ENCODE data around the gene NAV2. TPM values are rescaled to one million over a fixed set of nuclear protein-coding genes. Genes with fewer than 3 reads are reported as not detected.

The NAV2 gene
- total RNA-seq, 1 experiment from 2014 or later, result 63.5 TPM

DNA sequence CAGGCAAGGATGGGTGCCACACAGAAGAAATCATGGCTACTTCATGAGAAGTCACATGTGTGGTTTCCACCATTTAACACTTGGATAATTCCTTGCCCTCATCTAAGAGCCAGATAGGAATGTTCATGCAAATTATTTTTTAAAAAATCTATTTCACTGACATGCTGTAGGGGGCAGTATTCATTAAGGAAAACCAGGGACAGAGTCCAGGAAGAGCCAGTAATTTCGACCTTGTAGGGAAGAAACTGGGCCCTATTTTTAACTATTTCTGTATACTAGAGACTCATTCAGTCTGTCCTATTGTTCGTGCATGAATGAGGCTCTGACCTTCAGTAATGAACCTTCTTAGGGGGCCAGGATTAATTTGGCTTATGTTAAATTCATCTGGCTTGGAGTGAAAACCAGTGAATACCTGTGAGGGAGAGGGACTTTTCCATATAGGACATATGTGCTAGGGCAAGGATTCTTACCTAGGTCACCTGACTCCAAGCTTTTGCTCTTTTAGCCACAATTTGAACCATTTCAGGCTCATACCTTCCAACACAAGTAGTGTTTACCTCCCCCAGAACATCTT is 192.7 kb downstream of the NAV2 start:
- H3K27me3 Mint-ChIP-seq (ENCODE audit: insufficient read depth, unreplicated experiment), result no peaks in the 10 kb centered on the region
- H3K36me3 Mint-ChIP-seq (ENCODE audit: insufficient read depth, unreplicated experiment), result no peaks in the 10 kb centered on the region
- Histone ChIP-seq H3K4me3 (ENCODE audit: low read depth, low read length) (no peak overlapping the region), H3K27me3 (replicated peaks; ENCODE audit: control insufficient read depth, insufficient read depth, low read length) (no peaks in the 10 kb centered on the region), H3K9me3 (no peaks in the 10 kb centered on the region), H3K36me3 (ENCODE audit: control insufficient read depth, insufficient read depth, low read length) (no peaks in the 10 kb centered on the region), H3K4me1 (peaks cover 13% of the 10 kb centered on the region; the same call in 1 of the 2 replicates)
- peak in 1 of 2 experiments; percentile 56 for DNase-seq
- no TSS peak for BruUV-seq (replicated peaks)
- H3K4me3 Mint-ChIP-seq (ENCODE audit: unreplicated experiment), result no peak overlapping the region
- peaks cover 22% of the 10 kb centered on the region for H3K4me1 Mint-ChIP-seq (ENCODE audit: low read depth, unreplicated experiment)
- no peak overlapping the region for H3K27ac Mint-ChIP-seq (ENCODE audit: unreplicated experiment)
- no peaks in the 10 kb centered on the region for H3K9me3 Mint-ChIP-seq (ENCODE audit: unreplicated experiment)
- TF ChIP-seq, protein P1, sequence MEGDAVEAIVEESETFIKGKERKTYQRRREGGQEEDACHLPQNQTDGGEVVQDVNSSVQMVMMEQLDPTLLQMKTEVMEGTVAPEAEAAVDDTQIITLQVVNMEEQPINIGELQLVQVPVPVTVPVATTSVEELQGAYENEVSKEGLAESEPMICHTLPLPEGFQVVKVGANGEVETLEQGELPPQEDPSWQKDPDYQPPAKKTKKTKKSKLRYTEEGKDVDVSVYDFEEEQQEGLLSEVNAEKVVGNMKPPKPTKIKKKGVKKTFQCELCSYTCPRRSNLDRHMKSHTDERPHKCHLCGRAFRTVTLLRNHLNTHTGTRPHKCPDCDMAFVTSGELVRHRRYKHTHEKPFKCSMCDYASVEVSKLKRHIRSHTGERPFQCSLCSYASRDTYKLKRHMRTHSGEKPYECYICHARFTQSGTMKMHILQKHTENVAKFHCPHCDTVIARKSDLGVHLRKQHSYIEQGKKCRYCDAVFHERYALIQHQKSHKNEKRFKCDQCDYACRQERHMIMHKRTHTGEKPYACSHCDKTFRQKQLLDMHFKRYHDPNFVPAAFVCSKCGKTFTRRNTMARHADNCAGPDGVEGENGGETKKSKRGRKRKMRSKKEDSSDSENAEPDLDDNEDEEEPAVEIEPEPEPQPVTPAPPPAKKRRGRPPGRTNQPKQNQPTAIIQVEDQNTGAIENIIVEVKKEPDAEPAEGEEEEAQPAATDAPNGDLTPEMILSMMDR (IDR thresholded peaks at IDR 0.05; ENCODE audit: insufficient read depth in 1 of 2, low read depth in 1 of 2, low read length in 1 of 2, severe bottlenecking in 1 of 2, unreplicated experiment in 1 of 2), result peak; percentile 55 to 63
- intact Hi-C loops (cut with micrococcal nuclease; ENCODE audit: unreplicated experiment), result loop anchor here (1.0 to 10.0 kb wide), 7 partner anchors 33 to 831 kb away; no protein-coding TSS in a partner anchor
- CTCF ChIA-PET, result interaction anchor here (1.2 kb wide), 1 partner anchor 18 kb away, joined by 7 read pairs; no protein-coding TSS in a partner anchor
- POLR2A ChIA-PET, result no interaction called here

DNA sequence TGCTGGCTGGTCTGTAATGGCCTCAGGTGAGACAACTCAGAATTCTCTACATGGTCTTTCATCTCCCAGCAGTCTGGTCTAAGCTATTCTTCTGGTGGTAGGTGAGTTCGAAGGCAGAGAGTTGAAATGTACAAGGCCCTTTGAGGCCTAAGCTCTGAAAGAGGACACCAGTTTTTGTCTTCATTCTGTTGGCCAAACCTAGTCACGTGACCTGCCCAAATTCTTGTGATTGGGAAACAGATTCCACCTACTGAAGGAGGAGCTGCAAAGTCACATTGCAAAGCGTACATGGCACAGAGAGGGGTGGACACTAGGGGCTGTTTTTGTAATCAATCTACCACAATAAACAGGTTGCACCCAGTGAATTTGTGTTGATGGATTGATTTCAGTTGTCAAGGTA is 193.5 kb downstream of the NAV2 start:
- Histone ChIP-seq H3K4me1 (peaks cover 15% of the 10 kb centered on the region), H3K27me3 (replicated peaks; ENCODE audit: control insufficient read depth, insufficient read depth, low read length) (no peaks in the 10 kb centered on the region), H3K36me3 (ENCODE audit: control insufficient read depth, insufficient read depth, low read length) (no peaks in the 10 kb centered on the region), H3K4me3 (ENCODE audit: low read depth, low read length) (no peak overlapping the region), H3K9me3 (no peaks in the 10 kb centered on the region)
- no peaks in the 10 kb centered on the region for H3K36me3 Mint-ChIP-seq (ENCODE audit: insufficient read depth, unreplicated experiment)
- H3K27me3 Mint-ChIP-seq (ENCODE audit: insufficient read depth, unreplicated experiment), result no peaks in the 10 kb centered on the region
- POLR2A ChIA-PET, result no interaction called here
- H3K9me3 Mint-ChIP-seq (ENCODE audit: unreplicated experiment), result no peaks in the 10 kb centered on the region
- no TSS peak for BruUV-seq (replicated peaks)
- H3K4me3 Mint-ChIP-seq (ENCODE audit: unreplicated experiment), result no peak overlapping the region
- DNase-seq, result peak in 1 of 2 experiments; percentile 30
- no peak overlapping the region for H3K27ac Mint-ChIP-seq (ENCODE audit: unreplicated experiment)
- H3K4me1 Mint-ChIP-seq (ENCODE audit: low read depth, unreplicated experiment), result peaks cover 28% of the 10 kb centered on the region
- intact Hi-C loops (cut with micrococcal nuclease; ENCODE audit: unreplicated experiment), result loop anchor here (10.0 kb wide), 1 partner anchor 831 kb away; no protein-coding TSS in a partner anchor
- CTCF ChIA-PET, result interaction anchor here (0.6 to 1.2 kb wide), 7 partner anchors 18 to 304 kb away, joined by 3 to 7 read pairs (median 4); no protein-coding TSS in a partner anchor
- TF ChIP-seq, protein P1 (IDR thresholded peaks at IDR 0.05; ENCODE audit: insufficient read depth in 1 of 2, low read depth in 1 of 2, low read length in 1 of 2, severe bottlenecking in 1 of 2, unreplicated experiment in 1 of 2), result no peak

DNA sequence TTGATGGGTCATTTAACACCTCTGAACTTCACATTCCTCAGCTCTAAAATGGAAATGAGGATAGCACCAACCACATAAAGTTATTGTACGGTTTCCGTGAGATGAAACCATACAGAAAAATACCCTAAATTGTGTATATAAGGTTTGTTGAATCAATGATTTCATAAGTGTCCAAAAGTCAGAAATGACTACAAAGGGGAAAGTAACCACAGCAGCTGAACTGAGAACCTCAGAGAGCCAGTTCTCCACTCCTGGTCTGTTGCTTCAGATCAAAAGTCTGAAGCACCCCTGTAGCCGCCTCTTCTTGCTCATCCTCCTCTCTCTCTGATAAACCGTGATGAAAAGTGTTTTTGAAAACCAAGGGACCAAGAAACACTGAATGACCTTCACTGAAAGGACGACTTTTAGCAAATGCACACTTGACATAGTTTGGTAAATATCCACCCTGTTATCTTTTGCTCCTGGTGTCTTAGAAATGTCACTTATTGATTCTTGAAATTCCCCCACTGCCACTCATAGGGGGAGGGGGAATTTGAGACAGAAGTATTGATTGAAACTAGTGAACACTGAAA is 194.5 kb downstream of the NAV2 start:
- H3K4me3 ChIP-seq (ENCODE audit: low read depth, low read length), result no peak overlapping the region
- intact Hi-C loops (cut with micrococcal nuclease; ENCODE audit: unreplicated experiment), result loop anchor here (10.0 kb wide), 1 partner anchor 832 kb away; no protein-coding TSS in a partner anchor
- Mint-ChIP-seq H3K4me1 (ENCODE audit: low read depth, unreplicated experiment) (peaks cover 35% of the 10 kb centered on the region), H3K27ac (ENCODE audit: unreplicated experiment) (no peak overlapping the region), H3K27me3 (ENCODE audit: insufficient read depth, unreplicated experiment) (no peaks in the 10 kb centered on the region), H3K9me3 (ENCODE audit: unreplicated experiment) (no peaks in the 10 kb centered on the region), H3K36me3 (ENCODE audit: insufficient read depth, unreplicated experiment) (no peaks in the 10 kb centered on the region), H3K4me3 (ENCODE audit: unreplicated experiment) (no peak overlapping the region)
- no peaks in the 10 kb centered on the region for H3K27me3 ChIP-seq (replicated peaks; ENCODE audit: control insufficient read depth, insufficient read depth, low read length)
- TF ChIP-seq, protein P1 (IDR thresholded peaks at IDR 0.05; ENCODE audit: insufficient read depth in 1 of 2, low read depth in 1 of 2, low read length in 1 of 2, severe bottlenecking in 1 of 2, unreplicated experiment in 1 of 2), result no peak
- H3K36me3 ChIP-seq (ENCODE audit: control insufficient read depth, insufficient read depth, low read length), result no peaks in the 10 kb centered on the region
- POLR2A ChIA-PET, result no interaction called here
- no TSS peak for BruUV-seq (replicated peaks)
- peaks cover 24% of the 10 kb centered on the region for H3K4me1 ChIP-seq
- CTCF ChIA-PET, result interaction anchor here (0.6 to 1.2 kb wide), 3 partner anchors 57 to 305 kb away, joined by 3 to 5 read pairs (median 5); no protein-coding TSS in a partner anchor
- no peaks in the 10 kb centered on the region for H3K9me3 ChIP-seq
- no peak for DNase-seq
